ENCODE measurements around the gene B3GNT7. TPM values are rescaled to one million over a fixed set of nuclear protein-coding genes. Genes with fewer than 3 reads are reported as not detected.

The B3GNT7 gene
- total RNA-seq, 4 donors from 2014 or later: 2.6 to 3.3 (median 3.0) TPM

DNA sequence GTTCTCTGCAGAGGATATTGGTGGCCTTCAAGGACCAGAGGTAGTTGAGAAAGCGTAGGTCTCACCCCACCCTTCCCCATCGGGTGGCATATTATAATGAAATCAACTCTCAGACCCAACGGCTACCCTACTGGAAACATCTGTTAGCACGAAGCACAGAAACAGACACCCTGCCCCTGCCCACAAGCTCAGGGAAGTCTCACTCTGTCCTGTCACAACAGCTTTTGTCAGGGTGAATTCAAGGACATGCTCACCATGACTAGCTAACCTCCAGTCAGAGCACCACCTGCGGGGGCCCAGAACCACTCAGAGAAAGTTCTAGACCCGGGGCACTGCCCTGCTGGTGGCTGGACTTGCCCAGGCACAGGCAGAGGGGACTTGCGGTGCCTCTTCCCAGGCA lies 3.5 kb upstream of the B3GNT7 start:
- H3K36me3 ChIP-seq: no peaks in the 10 kb centered on the region
- H3K4me3 ChIP-seq: no peak overlapping the region
- peaks cover 0 to 26% of the 10 kb centered on the region in 2 donors for H3K27me3 ChIP-seq
- TF ChIP-seq EP300 (IDR thresholded peaks at IDR 0.05): no peak
- no peak for TF ChIP-seq POLR2A (IDR thresholded peaks at IDR 0.05)
- peaks cover 0 to 34% (median 13%) of the 10 kb centered on the region in 4 donors for H3K4me1 ChIP-seq
- no peak for DNase-seq (ENCODE audit: low spot score in 2 of 2)
- H3K27ac ChIP-seq: no peak overlapping the region
- H3K9me3 ChIP-seq: no peaks in the 10 kb centered on the region
- WGBS, 2 donors: 78 to 87% methylated on average over 7 of the region's 7 CpGs

GRCh38 chr2:231392431-231393148 lies 2.9 kb upstream of the B3GNT7 start:
- Histone ChIP-seq H3K4me3 (no peak overlapping the region), H3K27me3 (peaks cover 0 to 26% of the 10 kb centered on the region in 2 donors), H3K9me3 (no peaks in the 10 kb centered on the region), H3K36me3 (no peaks in the 10 kb centered on the region), H3K27ac (no peak overlapping the region), H3K4me1 (peaks cover 0 to 33% (median 12%) of the 10 kb centered on the region in 4 donors)
- 92 to 94% methylated on average over 14 of the region's 14 CpGs for WGBS, 2 donors
- no peak for DNase-seq (ENCODE audit: low spot score in 2 of 2)
- TF ChIP-seq POLR2A (IDR thresholded peaks at IDR 0.05): no peak
- TF ChIP-seq EP300 (IDR thresholded peaks at IDR 0.05): no peak
- TF ChIP-seq CTCF (IDR thresholded peaks at IDR 0.05): no peak

- 75 to 78% methylated on average over 17 of the region's 17 CpGs for WGBS, 2 donors
- peaks cover 0 to 26% of the 10 kb centered on the region in 2 donors for H3K27me3 ChIP-seq
- no peaks in the 10 kb centered on the region for H3K36me3 ChIP-seq
- no peaks in the 10 kb centered on the region for H3K9me3 ChIP-seq
- H3K4me3 ChIP-seq: peak overlapping the region in 1 of 4 donors; percentile 1
- TF ChIP-seq EP300 (IDR thresholded peaks at IDR 0.05) (no peak), CTCF (IDR thresholded peaks at IDR 0.05) (no peak), POLR2A (IDR thresholded peaks at IDR 0.05) (no peak)
- peaks cover 0 to 25% (median 7%) of the 10 kb centered on the region in 4 donors for H3K4me1 ChIP-seq
- peak overlapping the region in 1 of 4 donors; percentile 65 for H3K27ac ChIP-seq
- DNase-seq (ENCODE audit: low spot score in 2 of 2): no peak
Observed at GRCh38 chr2:231393149-231394131, 2.1 kb upstream of the B3GNT7 start.

- no peaks in the 10 kb centered on the region for H3K9me3 ChIP-seq
- H3K4me3 ChIP-seq: peak overlapping the region in 1 of 4 donors; percentile 1
- H3K27ac ChIP-seq: peak overlapping the region in 1 of 4 donors; percentile 74
Observed at GRCh38 chr2:231394211-231395141, 1.0 kb upstream of the B3GNT7 start.

More at GRCh38 chr2:231394211-231395141, 1.0 kb upstream of the B3GNT7 start:
- WGBS, 2 donors: 85 to 86% methylated on average over 13 of the region's 13 CpGs
- no peak for DNase-seq (ENCODE audit: low spot score in 2 of 2)
- Histone ChIP-seq H3K36me3 (no peaks in the 10 kb centered on the region), H3K4me1 (peaks cover 0 to 26% (median 9%) of the 10 kb centered on the region in 4 donors), H3K27me3 (peaks cover 0 to 26% of the 10 kb centered on the region in 2 donors)
- TF ChIP-seq POLR2A (IDR thresholded peaks at IDR 0.05) (no peak), EP300 (IDR thresholded peaks at IDR 0.05) (no peak), CTCF (IDR thresholded peaks at IDR 0.05) (peak in 1 of 5 experiments; percentile 16)
